HG03095 (cell line): ENCODE data around the gene RAB11FIP3.

Experiments used
- ATAC-seq: cut with Tn5 transposase; IDR thresholded peaks from one replicate; pipeline ENCODE4 v1.9.1; 2021; ENCODE audit warnings: moderate library complexity; ENCODE audit not compliant: unreplicated experiment

The RAB11FIP3 gene

GRCh38 chr16:513950-514349 lies 88.5 kb downstream of the RAB11FIP3 start:
- no peak for ATAC-seq

GRCh38 chr16:515175-515938 lies 89.9 kb downstream of the RAB11FIP3 start:
- ATAC-seq = no peak

- no peak for ATAC-seq
Observed at GRCh38 chr16:515939-516226, 90.4 kb downstream of the RAB11FIP3 start.

- ATAC-seq = no peak
Observed at GRCh38 chr16:516301-516700, 90.9 kb downstream of the RAB11FIP3 start.

- no peak for ATAC-seq
Observed at GRCh38 chr16:518858-519257, 93.4 kb downstream of the RAB11FIP3 start.

- no peak for ATAC-seq
Observed at GRCh38 chr16:519425-519824, 94.0 kb downstream of the RAB11FIP3 start.

GRCh38 chr16:519841-520687 lies 94.6 kb downstream of the RAB11FIP3 start:
- ATAC-seq = no peak

GRCh38 chr16:520847-521246 lies 95.4 kb downstream of the RAB11FIP3 start:
- no peak for ATAC-seq

GRCh38 chr16:521381-522210 lies 96.1 kb downstream of the RAB11FIP3 start:
- ATAC-seq = no peak

GRCh38 chr16:522320-523096 lies 97.1 kb downstream of the RAB11FIP3 start:
- no peak for ATAC-seq

GRCh38 chr16:523097-523741 lies 97.8 kb downstream of the RAB11FIP3 start:
- ATAC-seq = no peak

- ATAC-seq = no peak
Observed at GRCh38 chr16:524274-525040, 99.0 kb downstream of the RAB11FIP3 start.

GRCh38 chr16:525123-525519 lies 99.7 kb downstream of the RAB11FIP3 start:
- ATAC-seq = no peak

GRCh38 chr16:525520-526180 lies 100.2 kb downstream of the RAB11FIP3 start:
- no peak for ATAC-seq

GRCh38 chr16:526181-527014 lies 100.9 kb downstream of the RAB11FIP3 start:
- ATAC-seq = no peak

- peak; percentile 55 for ATAC-seq
Observed at GRCh38 chr16:527015-527903, 101.8 kb downstream of the RAB11FIP3 start, which contains the start of gene CAPN15. CAPN15 (plus strand) TSS chr16:527712; CDS start chr16:546839, 19,127 bp downstream.
